Measurements from ENCODE around the gene RNF149.

The RNF149 gene

GRCh38 chr2:101310090-101310833, 1.8 kb upstream of the RNF149 start:
- Histone ChIP-seq H3K4me3 (ENCODE audit: insufficient read depth in 1 of 2, low read depth in 1 of 2, low read length in 2 of 2) (no peak overlapping the region), H3K9ac (ENCODE audit: low read length) (no peak overlapping the region), H3K9me3 (ENCODE audit: control insufficient read depth, low read length) (no peaks in the 10 kb centered on the region), H2BK120ac (ENCODE audit: low read depth, low read length) (no peak overlapping the region), H3K27ac (ENCODE audit: low read length, poor library complexity, severe bottlenecking) (no peak overlapping the region), H2BK12ac (ENCODE audit: low read length in 2 of 2) (no peak overlapping the region), H4K91ac (ENCODE audit: low read length) (no peak overlapping the region), H4K8ac (ENCODE audit: low read length) (no peak overlapping the region), H2AK5ac (ENCODE audit: low read length, severe bottlenecking) (no peak overlapping the region), H2AFZ (ENCODE audit: low read depth, low read length) (no peak overlapping the region), H2BK15ac (ENCODE audit: low read depth, poor library complexity, severe bottlenecking) (no peak overlapping the region), H3K36me3 (ENCODE audit: control insufficient read depth in 1 of 2, insufficient read depth in 2 of 2, low read depth in 1 of 2, low read length in 2 of 2) (no peaks in the 10 kb centered on the region), H3K18ac (ENCODE audit: low read depth in 1 of 2, low read length in 2 of 2) (no peak overlapping the region), H3K79me1 (replicated peaks; ENCODE audit: low read length, poor library complexity, severe bottlenecking) (peaks cover 3% of the 10 kb centered on the region), H3K4ac (ENCODE audit: low read depth in 1 of 2, low read length in 2 of 2) (no peak overlapping the region), H3K4me2 (ENCODE audit: low read length, poor library complexity, severe bottlenecking) (no peak overlapping the region), H3K4me1 (ENCODE audit: control insufficient read depth, insufficient read depth, low read depth, low read length) (peaks cover 14% of the 10 kb centered on the region), H3K23ac (ENCODE audit: low read length in 2 of 2) (no peak overlapping the region), H3K27me3 (ENCODE audit: control insufficient read depth in 1 of 2, insufficient read depth in 1 of 2, low read length in 2 of 2) (peaks cover 0 to 3% of the 10 kb centered on the region in 2 experiments), H2BK5ac (ENCODE audit: low read depth, low read length, poor library complexity, severe bottlenecking) (no peak overlapping the region), H3K14ac (ENCODE audit: low read length in 2 of 2) (no peak overlapping the region)
- no peak for DNase-seq
- WGBS, result 87% methylated on average over 10 of the region's 10 CpGs

- Histone ChIP-seq H3K4ac (ENCODE audit: low read depth in 1 of 2, low read length in 2 of 2) (peak overlapping the region; percentile 57 to 94), H3K36me3 (ENCODE audit: control insufficient read depth in 1 of 2, insufficient read depth in 2 of 2, low read depth in 1 of 2, low read length in 2 of 2) (peaks cover 0 to 2% of the 10 kb centered on the region in 2 experiments), H4K8ac (ENCODE audit: low read length) (peak overlapping the region; percentile 96), H3K18ac (ENCODE audit: low read depth in 1 of 2, low read length in 2 of 2) (peak overlapping the region; percentile 99 to 100), H3K14ac (ENCODE audit: low read length in 2 of 2) (peak overlapping the region in 1 of 2 experiments; percentile 98), H2AK5ac (ENCODE audit: low read length, severe bottlenecking) (peak overlapping the region; percentile 53), H3K9me3 (ENCODE audit: control insufficient read depth, low read length) (no peaks in the 10 kb centered on the region), H2BK12ac (ENCODE audit: low read length in 2 of 2) (peak overlapping the region; percentile 41 to 42), H3K4me3 (ENCODE audit: insufficient read depth in 1 of 2, low read depth in 1 of 2, low read length in 2 of 2) (peak overlapping the region; percentile 95 to 98), H3K79me1 (replicated peaks; ENCODE audit: low read length, poor library complexity, severe bottlenecking) (peaks cover 3% of the 10 kb centered on the region), H3K4me1 (ENCODE audit: control insufficient read depth, insufficient read depth, low read depth, low read length) (peaks cover 14% of the 10 kb centered on the region), H3K27me3 (ENCODE audit: control insufficient read depth in 1 of 2, insufficient read depth in 1 of 2, low read length in 2 of 2) (no peaks in the 10 kb centered on the region), H2BK120ac (ENCODE audit: low read depth, low read length) (peak overlapping the region; percentile 74), H2AFZ (ENCODE audit: low read depth, low read length) (peak overlapping the region; percentile 79), H3K27ac (ENCODE audit: low read length, poor library complexity, severe bottlenecking) (no peak overlapping the region), H2BK5ac (ENCODE audit: low read depth, low read length, poor library complexity, severe bottlenecking) (peak overlapping the region; percentile 32), H2BK15ac (ENCODE audit: low read depth, poor library complexity, severe bottlenecking) (no peak overlapping the region), H3K4me2 (ENCODE audit: low read length, poor library complexity, severe bottlenecking) (peak overlapping the region; percentile 92), H4K91ac (ENCODE audit: low read length) (peak overlapping the region; percentile 94), H3K23ac (ENCODE audit: low read length in 2 of 2) (peak overlapping the region in 1 of 2 experiments; percentile 92), H3K9ac (ENCODE audit: low read length) (peak overlapping the region; percentile 97)
- WGBS, result 2% methylated on average over 54 of the region's 57 CpGs
- DNase-seq, result peak; percentile 41
Measured at GRCh38 chr2:101307950-101308431, 510 bp downstream of the RNF149 start.

GRCh38 chr2:101307503-101307902, 998 bp downstream of the RNF149 start:
- Histone ChIP-seq H3K23ac (ENCODE audit: low read length in 2 of 2) (peak overlapping the region in 1 of 2 experiments; percentile 92), H2AK5ac (ENCODE audit: low read length, severe bottlenecking) (peak overlapping the region; percentile 53), H2BK120ac (ENCODE audit: low read depth, low read length) (no peak overlapping the region), H2BK5ac (ENCODE audit: low read depth, low read length, poor library complexity, severe bottlenecking) (no peak overlapping the region), H3K9ac (ENCODE audit: low read length) (peak overlapping the region; percentile 97), H3K18ac (ENCODE audit: low read depth in 1 of 2, low read length in 2 of 2) (peak overlapping the region; percentile 99 to 100), H3K14ac (ENCODE audit: low read length in 2 of 2) (peak overlapping the region in 1 of 2 experiments; percentile 98), H3K79me1 (replicated peaks; ENCODE audit: low read length, poor library complexity, severe bottlenecking) (peaks cover 3% of the 10 kb centered on the region), H3K9me3 (ENCODE audit: control insufficient read depth, low read length) (no peaks in the 10 kb centered on the region), H3K36me3 (ENCODE audit: control insufficient read depth in 1 of 2, insufficient read depth in 2 of 2, low read depth in 1 of 2, low read length in 2 of 2) (peaks cover 0 to 4% of the 10 kb centered on the region in 2 experiments), H3K4ac (ENCODE audit: low read depth in 1 of 2, low read length in 2 of 2) (peak overlapping the region in 1 of 2 experiments; percentile 94), H3K4me1 (ENCODE audit: control insufficient read depth, insufficient read depth, low read depth, low read length) (peaks cover 14% of the 10 kb centered on the region), H3K27me3 (ENCODE audit: control insufficient read depth in 1 of 2, insufficient read depth in 1 of 2, low read length in 2 of 2) (no peaks in the 10 kb centered on the region), H3K27ac (ENCODE audit: low read length, poor library complexity, severe bottlenecking) (no peak overlapping the region), H2BK12ac (ENCODE audit: low read length in 2 of 2) (no peak overlapping the region), H4K91ac (ENCODE audit: low read length) (no peak overlapping the region), H3K4me2 (ENCODE audit: low read length, poor library complexity, severe bottlenecking) (peak overlapping the region; percentile 92), H2BK15ac (ENCODE audit: low read depth, poor library complexity, severe bottlenecking) (no peak overlapping the region), H2AFZ (ENCODE audit: low read depth, low read length) (no peak overlapping the region), H3K4me3 (ENCODE audit: insufficient read depth in 1 of 2, low read depth in 1 of 2, low read length in 2 of 2) (peak overlapping the region; percentile 95 to 98), H4K8ac (ENCODE audit: low read length) (no peak overlapping the region)
- no peak for DNase-seq
- WGBS, result 71% methylated on average over 9 of the region's 9 CpGs

- DNase-seq, result no peak
- Histone ChIP-seq H3K4me2 (ENCODE audit: low read length, poor library complexity, severe bottlenecking) (peak overlapping the region; percentile 4), H3K27ac (ENCODE audit: low read length, poor library complexity, severe bottlenecking) (no peak overlapping the region), H3K9ac (ENCODE audit: low read length) (peak overlapping the region; percentile 97), H3K36me3 (ENCODE audit: control insufficient read depth in 1 of 2, insufficient read depth in 2 of 2, low read depth in 1 of 2, low read length in 2 of 2) (peaks cover 0 to 15% of the 10 kb centered on the region in 2 experiments), H2BK15ac (ENCODE audit: low read depth, poor library complexity, severe bottlenecking) (no peak overlapping the region), H2BK12ac (ENCODE audit: low read length in 2 of 2) (peak overlapping the region in 1 of 2 experiments; percentile 68), H4K91ac (ENCODE audit: low read length) (no peak overlapping the region), H2BK120ac (ENCODE audit: low read depth, low read length) (no peak overlapping the region), H3K9me3 (ENCODE audit: control insufficient read depth, low read length) (no peaks in the 10 kb centered on the region), H2AFZ (ENCODE audit: low read depth, low read length) (no peak overlapping the region), H3K4me1 (ENCODE audit: control insufficient read depth, insufficient read depth, low read depth, low read length) (peaks cover 14% of the 10 kb centered on the region), H3K4me3 (ENCODE audit: insufficient read depth in 1 of 2, low read depth in 1 of 2, low read length in 2 of 2) (peak overlapping the region in 1 of 2 experiments; percentile 95), H4K8ac (ENCODE audit: low read length) (no peak overlapping the region), H3K18ac (ENCODE audit: low read depth in 1 of 2, low read length in 2 of 2) (peak overlapping the region in 1 of 2 experiments; percentile 4), H3K23ac (ENCODE audit: low read length in 2 of 2) (no peak overlapping the region), H3K4ac (ENCODE audit: low read depth in 1 of 2, low read length in 2 of 2) (no peak overlapping the region), H2AK5ac (ENCODE audit: low read length, severe bottlenecking) (no peak overlapping the region), H2BK5ac (ENCODE audit: low read depth, low read length, poor library complexity, severe bottlenecking) (no peak overlapping the region), H3K27me3 (ENCODE audit: control insufficient read depth in 1 of 2, insufficient read depth in 1 of 2, low read length in 2 of 2) (no peaks in the 10 kb centered on the region), H3K14ac (ENCODE audit: low read length in 2 of 2) (peak overlapping the region in 1 of 2 experiments; percentile 87), H3K79me1 (replicated peaks; ENCODE audit: low read length, poor library complexity, severe bottlenecking) (peaks cover 3% of the 10 kb centered on the region)
- WGBS, result 84% methylated on average over 7 of the region's 7 CpGs
Measured at GRCh38 chr2:101306410-101306809, 2.1 kb downstream of the RNF149 start.
